ENCODE measurements around the gene SLC44A2. TPM values are rescaled to one million over a fixed set of nuclear protein-coding genes. Genes with fewer than 3 reads are reported as not detected.

Gene SLC44A2
- total RNA-seq = 10 to 100 TPM; 70.6 to 74.6 TPM

- ChIA-PET POLR2A (interaction anchor here (0.5 kb wide), 1 partner anchor 77 kb away, joined by 7 read pairs; no protein-coding TSS in a partner anchor), CTCF (interaction anchor here (0.6 to 1.2 kb wide), 2 partner anchors 18 to 47 kb away, joined by 3 to 4 read pairs; no protein-coding TSS in a partner anchor)
Observed at GRCh38 chr19:10625003-10625761, at the start of gene SLC44A2. Gene SLC44A2, plus strand, starts transcription at chr19:10625553. Its CDS starts 81 bp downstream, at chr19:10625634.

GRCh38 chr19:10577951-10578350 lies 47.4 kb upstream of the SLC44A2 start:
- ChIA-PET CTCF (interaction anchor here (0.5 to 9.7 kb wide), 3 partner anchors 68 to 110 kb away, joined by 3 to 179 read pairs (median 4); no protein-coding TSS in a partner anchor), POLR2A (no interaction called here)

GRCh38 chr19:10580979-10581631 lies 44.2 kb upstream of the SLC44A2 start:
- CTCF ChIA-PET = interaction anchor here (0.5 to 9.7 kb wide), 41 partner anchors 8 to 1339 kb away, joined by 3 to 179 read pairs (median 3); partner anchors contain the start of gene QTRT1
- POLR2A ChIA-PET = interaction anchor here (0.6 to 1.5 kb wide), 5 partner anchors 21 to 119 kb away, joined by 3 to 6 read pairs (median 3); no protein-coding TSS in a partner anchor

GRCh38 chr19:10582091-10582490 lies 43.3 kb upstream of the SLC44A2 start:
- ChIA-PET POLR2A (interaction anchor here (0.7 kb wide), 1 partner anchor 21 kb away, joined by 3 read pairs; no protein-coding TSS in a partner anchor), CTCF (interaction anchor here (0.9 to 9.7 kb wide), 20 partner anchors 8 to 118 kb away, joined by 3 to 179 read pairs (median 4); partner anchors contain the start of gene QTRT1)

GRCh38 chr19:10583036-10583776 lies 42.1 kb upstream of the SLC44A2 start:
- ChIA-PET POLR2A (no interaction called here), CTCF (interaction anchor here (4.7 to 9.7 kb wide), 2 partner anchors 63 to 117 kb away, joined by 76 to 179 read pairs; partner anchors contain the start of gene QTRT1)

- ChIA-PET POLR2A (interaction anchor here (0.6 kb wide), 1 partner anchor 107 kb away, joined by 3 read pairs; no protein-coding TSS in a partner anchor), CTCF (interaction anchor here (0.6 to 9.7 kb wide), 3 partner anchors 60 to 166 kb away, joined by 3 to 179 read pairs (median 3); no protein-coding TSS in a partner anchor)
Observed at GRCh38 chr19:10586396-10586795, 39.0 kb upstream of the SLC44A2 start.

- ChIA-PET CTCF (interaction anchor here (9.7 kb wide), 1 partner anchor 59 kb away, joined by 179 read pairs; no protein-coding TSS in a partner anchor), POLR2A (no interaction called here)
Observed at GRCh38 chr19:10587022-10587838, 38.1 kb upstream of the SLC44A2 start, which contains the start of gene AP1M2. Gene AP1M2, minus strand, starts transcription at chr19:10587312. Its CDS starts 81 bp downstream, at chr19:10587231.

GRCh38 chr19:10587839-10588150 lies 37.6 kb upstream of the SLC44A2 start:
- ChIA-PET CTCF (no interaction called here), POLR2A (no interaction called here)

- ChIA-PET POLR2A (no interaction called here), CTCF (interaction anchor here (0.6 to 0.8 kb wide), 2 partner anchors 51 to 147 kb away, joined by 3 to 4 read pairs; no protein-coding TSS in a partner anchor)
Observed at GRCh38 chr19:10593148-10593547, 32.2 kb upstream of the SLC44A2 start.

- ChIA-PET CTCF (no interaction called here), POLR2A (interaction anchor here (0.6 kb wide), 1 partner anchor 157 kb away, joined by 3 read pairs; no protein-coding TSS in a partner anchor)
Observed at GRCh38 chr19:10593820-10594637, 31.3 kb upstream of the SLC44A2 start.

GRCh38 chr19:10600149-10600548 lies 25.2 kb upstream of the SLC44A2 start:
- ChIA-PET POLR2A (no interaction called here), CTCF (interaction anchor here (0.6 kb wide), 1 partner anchor 128 kb away, joined by 3 read pairs; no protein-coding TSS in a partner anchor)

GRCh38 chr19:10601999-10602329 lies 23.4 kb upstream of the SLC44A2 start:
- ChIA-PET CTCF (interaction anchor here (0.6 to 4.3 kb wide), 7 partner anchors 13 to 72 kb away, joined by 3 to 26 read pairs (median 4); no protein-coding TSS in a partner anchor), POLR2A (interaction anchor here (0.8 to 1.5 kb wide), 4 partner anchors 22 to 42 kb away, joined by 3 to 6 read pairs (median 3); no protein-coding TSS in a partner anchor)

GRCh38 chr19:10602330-10603083 lies 22.8 kb upstream of the SLC44A2 start:
- ChIA-PET CTCF (interaction anchor here (0.6 to 4.3 kb wide), 10 partner anchors 13 to 168 kb away, joined by 3 to 28 read pairs (median 6); no protein-coding TSS in a partner anchor), POLR2A (interaction anchor here (0.9 to 1.5 kb wide), 4 partner anchors 33 to 1761 kb away, joined by 3 to 6 read pairs (median 3); no protein-coding TSS in a partner anchor)

GRCh38 chr19:10603084-10603872 lies 22.1 kb upstream of the SLC44A2 start:
- POLR2A ChIA-PET = interaction anchor here (0.6 to 1.5 kb wide), 5 partner anchors 22 to 1760 kb away, joined by 3 to 6 read pairs (median 3); no protein-coding TSS in a partner anchor
- CTCF ChIA-PET = interaction anchor here (0.6 to 4.3 kb wide), 8 partner anchors 16 to 168 kb away, joined by 3 to 28 read pairs (median 5); no protein-coding TSS in a partner anchor

- POLR2A ChIA-PET = interaction anchor here (0.6 to 0.8 kb wide), 2 partner anchors 22 to 105 kb away, joined by 3 to 6 read pairs; no protein-coding TSS in a partner anchor
- CTCF ChIA-PET = interaction anchor here (1.1 to 4.3 kb wide), 5 partner anchors 15 to 95 kb away, joined by 5 to 28 read pairs (median 8); no protein-coding TSS in a partner anchor
Observed at GRCh38 chr19:10603873-10604459, 21.4 kb upstream of the SLC44A2 start.

Measured in activated CD8-positive, alpha-beta memory T cell treated with anti-CD3 and anti-CD28 coated beads for 36 hours (primary cell).